NCI-H187 (cell line): Measurements from ENCODE around the gene SUSD6.

ENCODE experiments used
- DNase-seq, 2 experiments: peaks; one replicate each; lab custom pipeline; 2025; lab: John Stamatoyannopoulos, UW

Gene SUSD6

DNA sequence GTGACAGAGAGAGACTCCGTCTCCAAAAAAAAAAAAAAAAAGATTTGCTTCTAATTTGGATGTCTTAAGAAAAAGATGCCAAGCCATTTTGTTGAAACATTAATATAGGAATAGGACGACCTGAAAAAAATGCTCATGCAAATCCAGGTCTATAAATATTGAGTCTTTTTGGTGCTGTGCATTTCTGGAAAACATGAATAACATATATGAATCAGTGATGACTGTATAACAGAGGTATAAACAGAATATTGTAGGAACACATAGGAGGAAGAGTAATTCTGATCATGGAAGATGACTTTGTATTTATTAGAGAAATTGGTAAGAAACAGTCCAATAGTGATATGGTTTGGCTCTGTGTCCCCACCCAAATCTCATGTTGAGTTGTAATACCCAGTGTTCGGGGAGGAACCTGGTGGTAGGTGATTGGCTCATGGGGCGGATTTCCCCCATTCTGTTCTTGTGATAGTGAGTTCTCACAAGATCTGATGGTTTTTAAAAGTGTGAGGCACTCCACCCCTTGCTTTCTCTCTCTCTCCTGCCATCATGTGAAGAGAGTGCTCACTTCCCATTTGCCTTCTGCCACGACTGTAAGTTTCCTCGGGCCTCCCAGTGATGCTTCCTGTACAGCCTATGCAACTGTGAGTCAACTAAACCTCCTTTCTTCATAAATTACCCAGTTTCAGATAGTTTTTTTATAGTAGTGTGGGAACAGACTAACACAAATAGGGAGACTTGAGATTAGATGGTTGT lies 152.5 kb downstream of the SUSD6 start:
- DNase-seq: no peak
